Stomach (tissue), 9 donors: ENCODE results near the gene KRT74. TPM values are rescaled to one million over a fixed set of nuclear protein-coding genes. Genes with fewer than 3 reads are reported as not detected.

Experiments
- DNase-seq, 2 donors: peaks; one replicate each; pipeline versions ENCODE4 v3.0.0 to v3.0.0-alpha.2; 2013 to 2019
- H3K27ac ChIP-seq, 5 donors: fragments of 200-600 bp in 4 of 5; sonication (generic) in 4 of 5; one replicate each; pipeline ENCODE4 v1.5.1; 2013 to 2019; ENCODE audit warnings: mild to moderate bottlenecking in 1 of 5, moderate library complexity in 1 of 5
- H3K27me3 ChIP-seq, 3 donors: fragments of 200-600 bp; sonication (generic); one replicate each; pipeline ENCODE4 v1.5.1; 2017 to 2019; ENCODE audit warnings: mixed run types in 1 of 3
- H3K36me3 ChIP-seq, 4 donors: fragments of 200-600 bp; sonication (generic); 1 replicate in 3 of 4; 2 replicates in 1 of 4; pipeline ENCODE4 v1.5.1; 2016 to 2019
- H3K4me1 ChIP-seq, 4 donors: fragments of 200-600 bp; sonication (generic); one replicate each; pipeline ENCODE4 v1.5.1; 2016 to 2019
- H3K4me3 ChIP-seq, 4 donors: fragments of 200-600 bp; sonication (generic) in 3 of 4; one replicate each; pipeline ENCODE4 v1.5.1; 2016 to 2019; ENCODE audit warnings: mild to moderate bottlenecking in 1 of 4
- H3K9me3 ChIP-seq, 4 donors: fragments of 200-600 bp; sonication (generic); one replicate each; pipeline ENCODE4 v1.5.1; 2016 to 2019
- EP300 ChIP-seq: sonication (generic); formaldehyde crosslinking; IDR thresholded peaks from one replicate; pipeline ENCODE4 v1.6.1; 2017; ENCODE audit warnings: antibody characterized with exemption
- POLR2A ChIP-seq, 4 donors: fragments of 450-650 bp; IDR thresholded peaks; one replicate each; pipeline ENCODE4 v1.6.1; 2016; ENCODE audit warnings: antibody characterized with exemption in 4 of 4, control low read depth in 2 of 4, mild to moderate bottlenecking in 1 of 4, moderate library complexity in 1 of 4
- POLR2AphosphoS5 ChIP-seq, 3 donors: sonication (generic); formaldehyde crosslinking; IDR thresholded peaks; one replicate each; pipeline ENCODE4 v1.6.1; 2016; ENCODE audit warnings: antibody characterized with exemption in 3 of 3
- WGBS, 5 donors: extraction: QIAGEN DNeasy Blood & Tissue Kit in 3 of 5; methylation state at CpG; one replicate each; pipeline versions ENCODE4 v1.1.5 to v1.1.7; 2013 to 2018; 5-methylcytosine and 5-hydroxymethylcytosine counted together
- intact Hi-C: fragments of 100-400 bp; cut with DNase I; formaldehyde crosslinking; loops from one replicate; pipeline ENCODE4 v1.15.1; 2023; ENCODE audit warnings: low total_unique reads
- polyA plus RNA-seq, 3 donors: library from polyadenylated mRNA; stranded (reverse); fragments of 200-250 nt; gene quantifications; one replicate each; pipeline ENCODE4 v1.2.3, GENCODE V29; 2013
- total RNA-seq, 5 donors: library from RNA; depleted of rRNA; stranded (reverse); fragments of >200 nt; gene quantifications; one replicate each; pipeline versions ENCODE4 v1.1.0 to v1.2.3, GENCODE V29; 2014 to 2016
- TF ChIP-seq, protein P1 (sequence below), 7 experiments: fragments of 450-650 bp in 4 of 7; fragments of 200-600 bp in 3 of 7; sonication (generic) in 3 of 7; IDR thresholded peaks; one replicate each; pipeline ENCODE4 v1.5.1; 2016 to 2019; ENCODE audit warnings: antibody characterized with exemption in 7 of 7, control low read depth in 2 of 7, mild to moderate bottlenecking in 1 of 7
- donor health status: healthy with polysubstance abuse.
- donor health status: Bipolar disorder and iron deficiency.
- donor health status: healthy.

Gene KRT74
- total and polyA plus RNA-seq, 8 donors, result 0.08 TPM; not detected in 7

- Histone ChIP-seq H3K36me3 (no peaks in the 10 kb centered on the region), H3K27me3 (peaks cover 0 to 4% (median 0%) of the 10 kb centered on the region in 3 donors), H3K4me3 (no peak overlapping the region), H3K4me1 (no peaks in the 10 kb centered on the region), H3K9me3 (no peaks in the 10 kb centered on the region), H3K27ac (no peak overlapping the region)
- WGBS, 5 donors, result 51 to 72% (median 61%) methylated on average over 2 of the region's 2 CpGs
- intact Hi-C loops, result no loop called here
- no peak for DNase-seq
- TF ChIP-seq EP300 (no peak), POLR2A (IDR thresholded peaks at IDR 0.05) (no peak), POLR2AphosphoS5 (IDR thresholded peaks at IDR 0.05) (no peak)
- TF ChIP-seq, protein P1, sequence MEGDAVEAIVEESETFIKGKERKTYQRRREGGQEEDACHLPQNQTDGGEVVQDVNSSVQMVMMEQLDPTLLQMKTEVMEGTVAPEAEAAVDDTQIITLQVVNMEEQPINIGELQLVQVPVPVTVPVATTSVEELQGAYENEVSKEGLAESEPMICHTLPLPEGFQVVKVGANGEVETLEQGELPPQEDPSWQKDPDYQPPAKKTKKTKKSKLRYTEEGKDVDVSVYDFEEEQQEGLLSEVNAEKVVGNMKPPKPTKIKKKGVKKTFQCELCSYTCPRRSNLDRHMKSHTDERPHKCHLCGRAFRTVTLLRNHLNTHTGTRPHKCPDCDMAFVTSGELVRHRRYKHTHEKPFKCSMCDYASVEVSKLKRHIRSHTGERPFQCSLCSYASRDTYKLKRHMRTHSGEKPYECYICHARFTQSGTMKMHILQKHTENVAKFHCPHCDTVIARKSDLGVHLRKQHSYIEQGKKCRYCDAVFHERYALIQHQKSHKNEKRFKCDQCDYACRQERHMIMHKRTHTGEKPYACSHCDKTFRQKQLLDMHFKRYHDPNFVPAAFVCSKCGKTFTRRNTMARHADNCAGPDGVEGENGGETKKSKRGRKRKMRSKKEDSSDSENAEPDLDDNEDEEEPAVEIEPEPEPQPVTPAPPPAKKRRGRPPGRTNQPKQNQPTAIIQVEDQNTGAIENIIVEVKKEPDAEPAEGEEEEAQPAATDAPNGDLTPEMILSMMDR (IDR thresholded peaks at IDR 0.05), result no peak
These were observed 8.8 kb upstream of the KRT74 start for GRCh38 chr12:52582486-52582885.

DNA sequence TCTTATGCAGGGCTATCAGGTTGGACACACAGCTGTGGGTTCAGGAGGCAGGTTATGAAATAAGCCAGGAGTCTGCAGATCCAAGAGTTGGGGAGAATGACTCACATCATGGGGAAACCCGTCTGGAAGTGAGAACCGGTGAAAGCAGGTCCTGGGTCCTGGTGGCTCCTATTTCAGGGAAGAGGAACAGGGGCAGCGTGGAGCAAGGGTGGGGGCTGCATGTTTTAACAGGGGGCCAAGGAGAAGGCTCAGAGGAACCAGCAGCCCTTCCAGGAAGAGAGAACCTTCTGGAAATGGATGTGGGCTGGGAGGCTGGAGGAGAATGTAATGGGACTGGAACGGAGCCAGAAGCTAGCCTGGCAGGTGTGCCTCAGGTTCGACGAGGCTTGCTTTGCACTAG is 7.8 kb upstream of the KRT74 start:
- peak in 1 of 2 donors; percentile 34 for DNase-seq
- no peak for TF ChIP-seq POLR2AphosphoS5 (IDR thresholded peaks at IDR 0.05)
- TF ChIP-seq, protein P1 (IDR thresholded peaks at IDR 0.05), result no peak
- no peak for TF ChIP-seq POLR2A (IDR thresholded peaks at IDR 0.05)
- TF ChIP-seq EP300, result no peak
- H3K4me3 ChIP-seq, result no peak overlapping the region
- 42 to 51% (median 48%) methylated on average over 6 of the region's 6 CpGs for WGBS, 5 donors
- H3K27ac ChIP-seq, result no peak overlapping the region
- H3K4me1 ChIP-seq, result no peaks in the 10 kb centered on the region
- H3K36me3 ChIP-seq, result no peaks in the 10 kb centered on the region
- no peaks in the 10 kb centered on the region for H3K9me3 ChIP-seq
- no peaks in the 10 kb centered on the region for H3K27me3 ChIP-seq
- intact Hi-C loops, result no loop called here

GRCh38 chr12:52581066-52581465 is 7.4 kb upstream of the KRT74 start:
- H3K27ac ChIP-seq, result no peak overlapping the region
- DNase-seq, result no peak
- no peak overlapping the region for H3K4me3 ChIP-seq
- WGBS, 5 donors, result 82 to 91% (median 83%) methylated on average over 5 to 7 of the region's 7 CpGs
- intact Hi-C loops, result no loop called here
- H3K4me1 ChIP-seq, result no peaks in the 10 kb centered on the region
- no peaks in the 10 kb centered on the region for H3K36me3 ChIP-seq
- no peaks in the 10 kb centered on the region for H3K27me3 ChIP-seq
- TF ChIP-seq EP300 (no peak), POLR2AphosphoS5 (IDR thresholded peaks at IDR 0.05) (no peak), POLR2A (IDR thresholded peaks at IDR 0.05) (no peak)
- TF ChIP-seq, protein P1 (IDR thresholded peaks at IDR 0.05), result no peak
- no peaks in the 10 kb centered on the region for H3K9me3 ChIP-seq

DNA sequence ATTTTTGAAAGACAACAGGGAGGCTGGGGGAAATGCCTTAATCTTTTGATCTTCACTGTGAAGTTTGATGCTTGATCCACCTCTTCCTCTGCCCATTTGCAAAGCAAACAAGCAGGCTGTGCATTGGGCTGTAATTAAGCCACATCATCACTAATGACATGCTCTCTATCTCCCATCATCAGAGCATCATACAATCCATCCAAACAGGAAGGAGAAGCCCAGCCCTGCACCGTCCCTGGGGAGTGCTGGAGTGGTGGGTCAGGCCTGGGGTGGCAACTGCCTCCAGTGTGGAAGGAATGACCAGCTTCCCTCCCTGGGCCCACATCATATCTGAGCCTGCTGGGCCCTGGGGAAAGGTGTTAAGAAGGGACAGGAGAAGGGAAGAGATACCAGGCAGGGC is 6.9 kb upstream of the KRT74 start:
- Histone ChIP-seq H3K36me3 (no peaks in the 10 kb centered on the region), H3K4me1 (no peaks in the 10 kb centered on the region), H3K27me3 (no peaks in the 10 kb centered on the region), H3K27ac (no peak overlapping the region), H3K9me3 (no peaks in the 10 kb centered on the region), H3K4me3 (no peak overlapping the region)
- intact Hi-C loops, result no loop called here
- WGBS, 5 donors, result 67 to 95% (median 82%) methylated on average over 1 of the region's 1 CpG
- TF ChIP-seq POLR2A (IDR thresholded peaks at IDR 0.05) (no peak), EP300 (no peak), POLR2AphosphoS5 (IDR thresholded peaks at IDR 0.05) (no peak)
- DNase-seq, result no peak
